ENCODE data around the gene MCU. TPM values are rescaled to one million over a fixed set of nuclear protein-coding genes. Genes with fewer than 3 reads are reported as not detected.

The MCU gene
- total RNA-seq, 1 donor from 2014 or later = 15.5 TPM

DNA sequence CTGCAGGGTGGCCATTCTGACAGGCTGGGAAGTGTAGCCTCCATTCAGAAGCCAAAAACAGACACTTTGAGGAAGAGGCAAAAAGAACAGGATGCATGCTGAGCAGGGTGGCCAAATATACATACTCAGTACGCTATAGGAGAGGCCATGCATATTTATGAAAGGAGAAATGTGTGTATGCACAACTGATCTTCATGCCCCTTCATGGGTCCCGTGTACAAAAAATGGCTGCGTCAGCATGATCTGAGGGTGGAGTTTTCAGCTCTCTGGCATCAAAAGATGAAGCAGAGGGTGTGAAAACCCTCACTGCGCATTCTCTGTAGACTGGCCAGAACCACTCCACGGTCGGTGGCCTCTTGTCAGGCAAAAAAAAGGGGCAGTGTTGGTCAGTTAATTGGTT lies 166.1 kb downstream of the MCU start:
- CTCF ChIA-PET = no interaction called here
- ATAC-seq (ENCODE audit: low read depth) (no peak), DNase-seq (no peak)
- Mint-ChIP-seq H3K4me1 (no peaks in the 10 kb centered on the region), H3K4me3 (no peak overlapping the region), H3K36me3 (ENCODE audit: low read depth) (peaks cover 25% of the 10 kb centered on the region), H3K9me3 (no peaks in the 10 kb centered on the region), H3K27me3 (no peaks in the 10 kb centered on the region), H3K27ac (no peak overlapping the region)
- intact Hi-C loops (cut with micrococcal nuclease) = no loop called here
- POLR2A ChIA-PET = no interaction called here
- TF ChIP-seq, protein P1, sequence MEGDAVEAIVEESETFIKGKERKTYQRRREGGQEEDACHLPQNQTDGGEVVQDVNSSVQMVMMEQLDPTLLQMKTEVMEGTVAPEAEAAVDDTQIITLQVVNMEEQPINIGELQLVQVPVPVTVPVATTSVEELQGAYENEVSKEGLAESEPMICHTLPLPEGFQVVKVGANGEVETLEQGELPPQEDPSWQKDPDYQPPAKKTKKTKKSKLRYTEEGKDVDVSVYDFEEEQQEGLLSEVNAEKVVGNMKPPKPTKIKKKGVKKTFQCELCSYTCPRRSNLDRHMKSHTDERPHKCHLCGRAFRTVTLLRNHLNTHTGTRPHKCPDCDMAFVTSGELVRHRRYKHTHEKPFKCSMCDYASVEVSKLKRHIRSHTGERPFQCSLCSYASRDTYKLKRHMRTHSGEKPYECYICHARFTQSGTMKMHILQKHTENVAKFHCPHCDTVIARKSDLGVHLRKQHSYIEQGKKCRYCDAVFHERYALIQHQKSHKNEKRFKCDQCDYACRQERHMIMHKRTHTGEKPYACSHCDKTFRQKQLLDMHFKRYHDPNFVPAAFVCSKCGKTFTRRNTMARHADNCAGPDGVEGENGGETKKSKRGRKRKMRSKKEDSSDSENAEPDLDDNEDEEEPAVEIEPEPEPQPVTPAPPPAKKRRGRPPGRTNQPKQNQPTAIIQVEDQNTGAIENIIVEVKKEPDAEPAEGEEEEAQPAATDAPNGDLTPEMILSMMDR (IDR thresholded peaks at IDR 0.05) = no peak

DNA sequence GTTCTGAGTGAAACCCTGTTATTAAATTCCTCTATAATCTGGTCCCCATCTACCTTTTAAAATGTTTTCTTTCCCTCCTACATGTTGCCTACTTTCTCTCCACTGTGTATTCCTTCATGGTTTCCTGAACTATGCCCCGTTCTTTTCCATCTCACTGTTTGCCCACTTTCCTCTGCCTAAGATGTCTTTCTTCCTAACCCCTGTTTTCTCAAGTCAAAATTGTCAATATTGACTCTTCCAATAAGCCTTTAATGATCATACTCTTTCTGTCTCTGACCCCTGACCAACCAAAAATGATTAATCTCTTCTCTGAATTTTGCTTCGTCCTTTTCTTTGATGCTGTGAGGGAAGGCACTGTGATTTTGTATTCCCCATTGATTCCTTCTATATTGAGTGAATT lies 171.0 kb downstream of the MCU start:
- Mint-ChIP-seq H3K36me3 (ENCODE audit: low read depth) (peaks cover 27% of the 10 kb centered on the region), H3K27me3 (no peaks in the 10 kb centered on the region), H3K4me1 (no peaks in the 10 kb centered on the region), H3K27ac (no peak overlapping the region), H3K9me3 (no peaks in the 10 kb centered on the region), H3K4me3 (no peak overlapping the region)
- TF ChIP-seq, protein P1 (IDR thresholded peaks at IDR 0.05) = no peak
- POLR2A ChIA-PET = no interaction called here
- CTCF ChIA-PET = no interaction called here
- DNase-seq = no peak
- intact Hi-C loops (cut with micrococcal nuclease) = no loop called here
- no peak for ATAC-seq (ENCODE audit: low read depth)

DNA sequence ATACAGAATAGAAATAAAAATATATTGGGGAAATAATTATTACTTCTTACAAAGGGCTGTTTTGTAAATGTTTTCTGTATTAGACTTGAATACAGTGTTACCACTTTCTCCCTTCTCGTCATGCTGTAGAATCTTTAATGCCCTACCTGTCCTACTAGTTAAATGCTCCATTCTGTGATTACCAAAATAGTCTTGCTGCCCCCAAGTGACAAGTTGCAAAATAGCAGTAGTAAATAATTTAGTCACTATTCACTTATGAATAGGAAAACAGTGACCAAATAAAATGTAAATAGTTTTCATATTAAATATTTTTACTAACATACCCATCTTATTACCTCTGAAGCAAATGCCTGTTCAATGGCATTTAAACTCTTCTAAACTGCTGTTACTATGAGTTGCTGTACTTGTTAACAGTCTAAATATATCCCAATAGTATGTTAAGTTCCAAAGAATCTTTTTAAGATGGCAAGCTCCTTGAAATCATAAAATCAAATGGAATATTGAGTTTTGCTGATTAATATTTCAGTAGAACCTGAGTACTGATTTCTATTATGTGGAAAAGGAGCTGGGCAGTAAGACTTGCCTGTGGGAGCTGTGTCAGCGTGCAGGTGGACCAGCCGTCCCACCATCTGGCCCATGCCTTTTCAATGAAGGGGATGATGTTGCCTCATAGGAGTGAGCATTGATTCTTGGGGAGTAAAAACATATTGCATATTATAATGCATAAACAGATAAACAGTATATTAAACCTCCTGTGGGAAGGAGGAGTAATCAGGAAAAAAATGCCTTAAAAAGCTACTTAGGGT lies 183.5 kb downstream of the MCU start:
- ATAC-seq (ENCODE audit: low read depth) = no peak

DNA sequence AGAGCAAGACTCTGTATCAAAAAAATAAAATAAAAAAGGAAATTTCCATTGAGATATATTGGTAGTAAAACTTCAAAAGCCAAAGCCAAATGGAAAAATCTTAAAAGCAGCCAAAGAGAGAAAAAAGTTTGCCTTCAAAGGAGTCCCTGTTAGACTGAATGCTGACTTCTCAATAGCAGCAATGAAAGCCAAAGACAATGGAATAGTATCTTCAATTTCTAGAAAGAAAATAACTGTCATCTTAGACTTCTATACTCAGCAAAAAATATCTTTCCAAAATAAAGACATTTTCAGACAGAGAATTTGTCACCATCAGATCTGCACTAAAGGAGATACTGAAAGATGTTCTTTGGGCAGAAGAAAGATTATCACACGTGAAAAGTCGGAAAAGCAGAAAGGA lies 187.3 kb downstream of the MCU start:
- Mint-ChIP-seq H3K27me3 (no peaks in the 10 kb centered on the region), H3K27ac (no peak overlapping the region), H3K36me3 (ENCODE audit: low read depth) (peaks cover 44% of the 10 kb centered on the region), H3K4me1 (peaks cover 5% of the 10 kb centered on the region), H3K9me3 (peaks cover 8% of the 10 kb centered on the region), H3K4me3 (no peak overlapping the region)
- DNase-seq (no peak), ATAC-seq (ENCODE audit: low read depth) (no peak)
- intact Hi-C loops (cut with micrococcal nuclease) = no loop called here
- TF ChIP-seq, protein P1 (IDR thresholded peaks at IDR 0.05) = no peak
- ChIA-PET POLR2A (no interaction called here), CTCF (no interaction called here)

More for the DNA sequence above, 183.5 kb downstream of the MCU start:
- no peaks in the 10 kb centered on the region for H3K27me3 Mint-ChIP-seq
- H3K36me3 Mint-ChIP-seq (ENCODE audit: low read depth) = peaks cover 48% of the 10 kb centered on the region
- H3K4me1 Mint-ChIP-seq = peaks cover 5% of the 10 kb centered on the region
- intact Hi-C loops (cut with micrococcal nuclease) = loop anchor here (1.0 kb wide), 1 partner anchor 511 kb away; no protein-coding TSS in a partner anchor
- no peak for DNase-seq
- CTCF ChIA-PET = interaction anchor here (1.5 kb wide), 1 partner anchor 510 kb away, joined by 7 read pairs; no protein-coding TSS in a partner anchor
- TF ChIP-seq, protein P1 (IDR thresholded peaks at IDR 0.05) = no peak
- POLR2A ChIA-PET = no interaction called here
- H3K4me3 Mint-ChIP-seq = no peak overlapping the region
- no peak overlapping the region for H3K27ac Mint-ChIP-seq
- no peaks in the 10 kb centered on the region for H3K9me3 Mint-ChIP-seq

DNA sequence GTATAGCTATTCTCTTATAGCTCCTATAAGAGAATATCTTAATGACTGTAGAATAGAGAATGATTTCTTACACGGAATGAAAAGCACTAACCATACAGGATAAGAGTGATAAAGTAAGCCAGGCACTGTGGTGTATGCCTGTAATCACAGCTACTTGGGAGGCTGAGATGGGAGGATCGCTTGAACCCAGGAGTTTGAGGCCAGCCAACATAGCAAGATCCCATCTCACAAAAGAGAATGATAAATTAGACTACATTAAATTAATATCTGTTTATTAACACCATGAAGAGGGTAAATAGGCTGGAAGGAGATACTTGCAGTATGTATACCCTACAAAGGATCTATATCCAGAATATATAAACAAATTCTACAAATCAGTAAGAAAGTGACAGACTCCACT lies 189.3 kb downstream of the MCU start:
- intact Hi-C loops (cut with micrococcal nuclease) = no loop called here
- ChIA-PET POLR2A (no interaction called here), CTCF (no interaction called here)
- TF ChIP-seq, protein P1 (IDR thresholded peaks at IDR 0.05) = no peak
- no peak for ATAC-seq (ENCODE audit: low read depth)
- Mint-ChIP-seq H3K4me3 (no peak overlapping the region), H3K27ac (no peak overlapping the region), H3K4me1 (peaks cover 5% of the 10 kb centered on the region), H3K27me3 (no peaks in the 10 kb centered on the region), H3K9me3 (peaks cover 8% of the 10 kb centered on the region), H3K36me3 (ENCODE audit: low read depth) (peaks cover 56% of the 10 kb centered on the region)
- DNase-seq = no peak
